NCI-H2196 treated with DMSO at 0.1 percent for 48 hours (cell line): ENCODE measurements around the gene BMPR1A.
"Not testable (repeated sequence)": the region's sequence is repeated elsewhere in the genome, so short reads cannot be mapped to it uniquely, and the experiment has no call there.

Experiments
- DNase-seq: peaks from one replicate; lab custom pipeline; 2025; ENCODE audit not compliant: unreplicated experiment; lab: John Stamatoyannopoulos, UW

BMPR1A gene

DNA sequence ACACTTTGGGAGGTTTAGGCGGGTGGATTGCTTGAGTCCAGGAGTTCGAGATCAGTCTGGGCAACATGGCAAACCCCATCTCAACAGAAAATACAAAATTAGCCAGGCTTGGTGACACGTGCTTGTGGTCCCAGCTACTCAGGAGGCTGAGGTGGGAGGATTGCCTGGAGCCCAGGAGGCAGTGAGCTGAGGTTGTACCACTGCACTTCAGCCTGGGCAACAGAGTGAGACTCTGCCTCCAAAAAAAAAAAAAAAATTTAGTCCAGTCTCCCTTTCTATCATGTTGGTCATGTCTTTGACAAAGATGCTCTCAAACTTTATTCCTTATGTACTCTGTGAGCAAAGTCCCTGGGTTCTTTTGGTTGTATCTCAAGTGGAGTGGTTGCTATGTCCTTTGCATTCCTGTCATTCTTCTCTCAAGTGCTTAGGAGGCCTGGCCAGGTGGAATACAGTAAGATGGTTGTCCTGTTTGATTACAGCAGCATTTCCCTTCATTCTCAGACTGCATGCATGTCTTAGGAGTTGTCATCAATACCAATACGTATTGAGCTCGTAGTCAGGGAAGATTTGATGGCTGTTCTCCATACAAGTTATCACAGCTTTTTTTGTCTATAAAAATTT lies 115.3 kb downstream of the BMPR1A start:
- DNase-seq: no peak

DNA sequence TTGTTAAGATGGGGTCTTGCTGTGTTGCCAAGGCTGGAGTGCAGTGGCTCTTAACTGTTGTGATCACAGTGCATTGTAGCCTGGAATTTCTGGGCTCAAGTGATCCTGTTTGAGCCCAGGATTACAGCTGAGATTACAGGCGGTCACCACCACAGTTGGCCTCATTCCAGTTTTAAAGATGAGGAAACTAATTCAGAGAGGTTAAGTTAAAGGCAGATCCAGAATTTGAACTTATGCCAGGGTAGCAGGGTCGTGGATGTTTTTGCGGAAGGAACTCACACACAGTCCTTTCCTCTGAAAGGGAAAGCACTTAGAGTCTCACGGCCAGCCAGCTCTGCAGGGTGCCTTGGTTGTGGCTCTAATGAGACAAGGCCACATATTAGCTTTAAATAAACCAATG lies 116.3 kb downstream of the BMPR1A start:
- no peak for DNase-seq

DNA sequence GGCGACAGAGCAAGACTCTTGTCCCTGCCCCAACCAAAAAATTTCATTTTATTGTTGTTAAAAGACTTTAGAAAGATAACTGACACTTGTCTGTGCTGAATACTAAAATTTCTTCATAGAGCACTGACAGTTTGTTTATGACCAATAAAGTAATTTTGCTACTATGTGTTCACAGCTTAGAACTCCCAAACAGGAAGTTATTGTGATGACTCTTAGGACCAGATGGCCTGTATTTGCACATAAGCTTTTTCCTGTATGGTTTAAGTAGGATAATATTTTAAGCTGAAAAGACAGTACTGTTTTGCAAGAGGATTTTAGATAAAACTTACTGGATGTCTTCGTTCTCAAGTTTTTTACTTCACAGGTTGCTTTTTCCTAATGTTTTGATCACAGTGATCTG lies 120.3 kb downstream of the BMPR1A start:
- DNase-seq: no peak

DNA sequence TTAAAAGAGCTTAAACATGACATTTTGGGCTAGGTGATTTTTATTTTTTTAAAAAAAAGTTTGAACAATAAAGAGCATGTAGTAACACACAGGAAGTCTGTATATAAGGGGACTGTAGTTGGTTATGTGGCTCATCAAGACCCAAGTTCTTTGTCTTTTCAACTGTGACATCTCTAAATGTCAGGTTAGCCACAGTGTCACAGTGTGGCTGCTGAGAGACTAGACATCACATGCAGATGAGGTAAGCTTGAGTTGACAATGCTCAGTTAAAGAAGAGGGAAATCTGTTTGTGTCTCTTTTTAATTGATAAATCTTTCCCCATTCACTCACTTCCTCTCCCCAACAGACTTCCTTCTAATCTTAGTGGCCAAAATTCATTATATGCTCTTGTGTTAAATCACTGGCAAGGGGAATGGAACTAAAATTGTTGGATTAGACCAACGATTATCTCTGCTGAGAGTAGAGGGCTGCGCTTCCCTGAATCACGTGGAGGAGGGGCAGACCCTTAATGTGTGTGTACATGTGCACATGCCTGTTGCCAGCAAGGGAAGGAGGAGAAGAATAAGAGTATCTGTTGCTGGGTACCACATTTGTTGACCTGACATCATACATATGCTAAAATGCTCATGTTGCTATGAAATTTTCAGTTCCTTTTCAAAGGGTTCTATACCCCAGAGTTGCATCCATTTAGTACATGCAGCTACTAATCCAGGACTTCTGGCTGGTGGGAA lies 122.7 kb downstream of the BMPR1A start:
- DNase-seq: no peak

DNA sequence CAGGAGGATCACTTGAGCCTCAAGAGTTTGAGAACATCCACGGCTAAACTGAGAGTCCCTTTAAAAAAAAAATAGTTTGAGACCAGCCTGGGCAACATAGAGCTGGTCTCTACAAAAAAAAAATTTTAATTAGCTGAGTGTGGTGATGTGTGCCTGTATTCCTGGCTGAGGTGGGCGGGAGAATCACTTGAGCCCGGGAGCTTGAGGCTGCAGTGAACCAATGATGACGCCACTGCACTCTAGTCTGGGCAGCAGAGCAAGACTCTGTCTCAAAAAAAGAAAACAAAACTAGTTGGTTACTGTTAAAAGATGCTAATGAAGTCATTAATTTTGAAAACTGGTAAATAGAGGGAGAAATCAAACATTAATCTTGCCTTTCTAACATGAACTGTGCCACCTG lies 124.6 kb downstream of the BMPR1A start:
- DNase-seq: no peak

DNA sequence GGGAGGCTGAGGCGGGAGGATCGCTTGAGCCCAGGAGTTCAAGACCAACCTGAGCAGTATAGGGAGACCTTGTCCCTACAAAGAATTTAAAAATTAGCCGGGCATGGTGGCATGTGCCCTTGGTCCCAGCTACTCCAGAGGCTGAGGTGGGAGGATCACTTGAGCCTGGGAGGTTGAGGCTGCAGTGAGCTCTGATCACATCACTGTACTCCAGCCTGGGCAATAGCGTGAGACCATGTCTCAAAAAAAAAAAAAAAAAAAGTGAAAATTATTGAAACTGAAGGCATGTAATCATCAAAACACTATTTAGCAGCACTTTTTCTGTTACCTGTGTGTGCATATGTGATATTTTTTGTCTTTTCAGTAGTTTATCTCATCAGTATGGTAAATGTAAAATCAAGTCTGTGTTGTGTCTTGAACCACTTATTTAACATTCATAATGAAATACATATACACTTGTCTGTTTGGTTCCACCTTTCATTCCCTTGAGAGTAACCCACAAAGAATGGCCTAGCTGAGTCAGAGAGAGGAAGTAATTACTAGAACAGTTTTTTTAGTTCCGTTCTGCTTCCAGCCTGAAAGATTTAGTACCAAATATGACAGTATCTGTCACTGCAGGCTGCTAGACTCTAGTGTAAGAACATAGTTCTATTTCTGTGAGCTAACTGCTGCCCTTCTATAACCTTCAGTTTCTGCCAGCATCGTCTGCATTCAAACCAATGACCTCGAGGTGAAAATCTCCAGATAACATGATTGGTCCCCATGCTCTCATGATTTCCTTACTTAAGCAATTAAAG lies 132.4 kb downstream of the BMPR1A start:
- DNase-seq: no peak

DNA sequence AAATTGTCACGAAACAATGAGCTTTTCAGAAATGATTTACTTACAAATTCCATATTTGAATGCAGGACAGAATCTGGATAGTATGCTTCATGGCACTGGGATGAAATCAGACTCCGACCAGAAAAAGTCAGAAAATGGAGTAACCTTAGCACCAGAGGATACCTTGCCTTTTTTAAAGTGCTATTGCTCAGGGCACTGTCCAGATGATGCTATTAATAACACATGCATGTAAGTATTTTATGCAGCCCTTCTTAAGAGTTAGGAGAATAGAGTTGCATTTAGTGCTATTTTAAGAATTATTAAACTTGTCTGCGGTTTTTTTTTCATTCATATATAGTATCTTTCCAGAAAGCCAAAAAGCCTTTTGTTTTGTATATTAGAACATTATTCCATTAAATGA lies 133.6 kb downstream of the BMPR1A start:
- no peak for DNase-seq

DNA sequence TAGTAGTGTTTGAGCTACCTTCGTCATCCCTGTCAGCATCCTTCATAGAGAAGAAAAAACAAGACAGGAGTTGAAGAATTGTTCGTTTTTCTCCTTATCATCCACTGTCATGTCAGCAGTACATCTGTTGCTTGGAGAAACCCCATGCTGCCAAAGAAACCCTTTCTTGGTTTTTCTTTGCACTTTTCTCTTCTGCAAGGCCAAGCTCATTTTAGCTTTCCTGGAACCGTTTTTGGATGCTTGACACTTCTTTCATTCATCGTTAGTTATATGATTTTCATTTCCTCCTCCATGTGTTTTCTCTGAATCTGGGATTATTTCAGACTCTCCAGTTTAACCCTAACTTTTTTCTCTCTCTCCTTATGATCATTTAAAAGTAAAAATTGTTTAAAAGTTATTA lies 142.1 kb downstream of the BMPR1A start:
- DNase-seq: no peak

DNA sequence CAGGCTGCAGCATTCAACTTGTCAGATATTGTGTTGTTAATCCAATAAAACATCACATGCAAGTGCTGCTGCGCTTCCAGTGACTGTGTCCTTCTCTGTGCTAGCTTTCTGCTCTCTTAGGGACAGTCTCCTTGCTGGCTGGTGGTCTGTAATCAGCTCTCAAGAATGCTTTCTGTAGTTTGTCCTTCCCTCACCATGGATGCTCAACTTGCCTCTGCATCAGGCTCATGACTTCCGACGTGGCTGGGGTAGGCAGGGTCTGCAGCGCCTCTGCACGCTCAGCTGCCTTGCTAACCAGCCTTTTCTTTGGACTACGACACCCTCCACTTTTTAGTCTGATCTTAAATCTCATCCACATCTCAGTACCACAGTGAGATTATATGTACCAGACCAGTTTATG lies 142.7 kb downstream of the BMPR1A start:
- no peak for DNase-seq

DNA sequence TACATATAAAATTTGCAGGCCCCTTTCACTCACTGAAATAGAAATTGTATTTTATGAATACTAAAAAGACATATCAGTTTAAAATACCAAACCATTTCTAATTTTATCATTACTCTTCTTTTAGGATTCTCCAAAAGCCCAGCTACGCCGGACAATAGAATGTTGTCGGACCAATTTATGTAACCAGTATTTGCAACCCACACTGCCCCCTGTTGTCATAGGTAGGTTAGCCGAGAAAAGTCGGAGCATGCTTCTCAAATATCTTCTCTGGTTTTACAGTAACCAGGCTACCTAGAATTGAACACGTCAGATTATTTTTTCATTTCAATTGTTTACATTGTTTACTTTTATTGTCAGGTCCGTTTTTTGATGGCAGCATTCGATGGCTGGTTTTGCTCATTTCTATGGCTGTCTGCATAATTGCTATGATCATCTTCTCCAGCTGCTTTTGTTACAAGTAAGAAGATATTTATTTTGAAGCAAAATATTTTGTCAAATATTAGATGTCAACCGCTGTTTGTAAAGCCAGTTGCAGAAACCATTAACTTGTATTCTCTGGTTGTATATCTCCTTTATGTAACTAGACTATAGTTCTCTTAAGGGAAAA lies 143.4 kb downstream of the BMPR1A start:
- peak; percentile 5 for DNase-seq

DNA sequence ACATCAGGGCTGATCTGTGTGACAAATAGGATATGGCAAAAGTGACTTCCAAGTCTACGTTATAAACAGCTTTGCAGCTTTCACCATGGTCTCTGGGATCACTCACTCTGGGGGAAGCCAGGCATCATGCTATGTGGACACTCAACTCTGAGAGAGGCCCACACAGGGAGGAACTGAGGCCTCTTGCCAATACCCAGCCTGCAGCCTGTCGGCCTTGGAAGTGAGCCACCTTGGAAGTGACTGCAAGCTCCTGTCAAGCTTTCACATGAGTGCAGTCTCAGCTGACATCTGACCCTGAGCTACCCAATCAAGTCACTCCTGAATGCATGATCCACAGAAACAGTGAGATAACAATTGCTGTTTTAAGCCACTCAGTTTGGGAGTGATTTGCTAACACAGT lies 144.5 kb downstream of the BMPR1A start:
- DNase-seq: no peak

DNA sequence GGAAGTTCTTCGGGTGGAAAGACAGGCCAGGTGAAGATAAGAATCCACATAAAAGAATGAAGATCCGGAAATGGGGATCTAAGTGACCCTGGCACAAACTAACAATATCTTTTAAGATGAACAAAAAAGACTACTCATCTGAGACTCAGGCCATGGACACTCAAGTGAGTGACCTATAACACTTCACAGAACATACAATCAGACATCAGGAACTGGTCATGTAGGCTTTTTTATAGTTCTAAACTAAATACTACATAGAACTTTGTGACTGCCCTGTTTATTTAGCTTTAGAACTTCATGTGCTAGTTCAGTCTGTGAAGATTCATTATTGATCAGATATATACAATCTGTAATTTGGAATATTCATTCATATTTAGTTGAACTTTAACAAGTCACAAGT lies 148.2 kb downstream of the BMPR1A start:
- no peak for DNase-seq

DNA sequence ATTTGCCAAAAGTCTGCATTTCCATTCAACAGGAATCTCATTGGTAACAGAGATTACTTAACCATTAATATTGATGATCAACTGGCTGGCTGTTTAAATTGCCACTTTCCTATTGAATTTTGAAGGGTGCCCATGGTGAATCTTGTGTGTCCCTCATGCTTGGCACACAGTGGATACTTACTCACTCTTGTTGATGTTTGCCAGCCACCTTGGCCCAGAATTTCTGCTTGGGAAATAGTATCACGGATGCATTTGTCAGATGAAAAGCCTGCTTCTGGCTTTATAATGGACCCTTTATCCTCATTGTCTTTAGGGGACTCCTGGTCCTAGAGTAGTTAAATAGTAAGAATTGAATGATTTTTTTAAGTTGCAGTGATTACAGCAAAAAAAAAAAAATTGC lies 149.0 kb downstream of the BMPR1A start:
- no peak for DNase-seq

DNA sequence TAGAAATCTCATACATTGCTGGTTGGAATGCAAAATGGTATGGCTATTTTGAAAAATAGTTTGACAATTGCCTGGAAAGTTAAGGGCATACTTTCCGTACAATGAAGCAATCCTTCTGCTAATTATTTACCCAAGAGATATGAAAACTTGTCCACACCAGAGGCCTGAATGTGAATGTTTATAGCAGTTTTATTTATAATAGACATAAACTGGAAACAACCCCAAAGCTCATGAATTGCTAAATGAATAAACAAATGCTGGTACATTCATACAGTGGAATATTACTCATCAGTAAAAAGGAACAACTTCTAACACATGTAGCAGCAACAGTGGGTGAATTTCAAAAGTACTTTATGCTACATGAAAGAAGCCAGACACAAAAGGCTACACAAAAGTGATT lies 158.3 kb downstream of the BMPR1A start:
- no peak for DNase-seq

DNA sequence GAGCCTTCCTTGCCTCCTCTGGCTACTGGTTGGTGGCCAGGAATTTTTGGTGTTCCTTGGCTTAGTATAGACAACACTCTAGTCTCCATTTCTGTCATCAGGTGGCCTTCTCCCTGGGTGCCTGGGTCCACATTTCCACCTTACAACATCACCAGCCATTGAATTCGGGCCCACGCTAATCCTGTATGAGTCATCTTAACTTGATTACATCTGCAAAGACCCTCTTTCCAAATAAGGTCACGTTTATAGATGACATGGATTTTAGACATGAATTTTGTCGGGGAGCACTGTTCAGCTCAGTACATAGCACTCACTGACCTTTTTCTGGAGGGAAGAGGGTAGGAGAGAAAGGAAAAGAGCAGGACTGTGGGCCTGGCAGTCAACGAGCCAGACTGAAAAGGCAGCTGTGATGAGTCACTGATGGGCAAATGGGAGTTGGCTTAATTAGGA lies 161.6 kb downstream of the BMPR1A start:
- no peak for DNase-seq

DNA sequence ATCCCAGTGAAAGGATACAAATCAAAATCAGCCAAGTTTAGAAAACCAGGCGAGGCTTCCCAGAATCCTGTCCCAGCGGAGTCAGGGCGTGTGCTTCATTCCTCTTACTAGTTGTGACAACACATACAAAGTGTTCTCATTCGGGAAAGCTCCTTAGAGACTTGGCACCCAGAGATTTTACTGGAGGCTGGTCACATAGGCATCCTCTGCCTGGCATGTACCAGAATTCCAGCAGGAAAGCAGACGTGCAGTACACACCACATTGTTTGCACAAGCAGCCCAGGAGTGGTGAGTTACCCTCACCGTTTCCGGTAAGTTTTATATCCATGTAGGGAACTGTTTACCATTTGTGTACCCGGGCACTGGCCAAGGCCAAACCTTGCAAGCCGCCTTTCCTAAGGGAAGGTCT lies 166.1 kb downstream of the BMPR1A start:
- no peak for DNase-seq

DNA sequence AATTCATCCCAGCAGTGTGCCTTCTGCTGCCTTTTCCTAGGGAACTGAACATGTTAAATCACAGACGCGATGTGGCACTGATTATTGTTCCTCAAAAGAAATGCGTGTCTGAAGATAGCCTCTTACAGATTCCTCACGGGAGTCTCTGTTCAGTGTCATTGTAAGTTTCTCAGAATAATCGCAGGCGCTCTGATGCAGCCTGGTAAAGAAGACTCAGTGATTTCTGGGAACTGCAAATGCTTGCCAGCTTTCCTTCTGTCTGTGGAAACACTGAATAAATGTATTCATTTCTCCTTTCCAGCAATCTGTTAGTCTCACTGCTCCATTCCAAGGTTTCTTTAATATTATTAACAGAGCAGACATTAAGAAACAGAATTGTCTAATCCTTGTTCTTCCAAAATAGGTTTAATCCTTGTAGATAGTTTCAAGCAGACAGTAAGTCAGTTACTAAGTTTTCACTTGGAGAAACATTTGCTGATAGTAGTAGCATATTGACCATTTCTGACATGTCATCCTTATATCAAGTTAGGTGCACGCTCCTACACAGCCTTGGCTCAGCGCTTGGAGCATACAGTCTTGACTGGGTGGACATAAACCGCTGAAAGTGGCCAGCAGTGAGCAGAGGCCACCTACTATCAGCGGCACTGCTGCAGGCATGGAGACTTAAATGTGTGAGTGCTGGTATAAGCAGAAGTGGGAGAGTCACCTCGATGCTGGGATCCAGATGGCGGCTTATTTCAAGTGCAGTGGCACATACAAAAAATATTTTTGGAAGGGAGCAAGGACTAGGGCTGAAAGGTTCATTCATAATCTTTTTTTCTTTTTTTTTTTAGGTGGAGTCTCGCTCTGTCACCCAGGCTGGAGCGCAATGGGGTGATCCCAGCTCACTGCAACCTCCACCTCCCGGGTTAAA lies 173.3 kb downstream of the BMPR1A start:
- no peak for DNase-seq

DNA sequence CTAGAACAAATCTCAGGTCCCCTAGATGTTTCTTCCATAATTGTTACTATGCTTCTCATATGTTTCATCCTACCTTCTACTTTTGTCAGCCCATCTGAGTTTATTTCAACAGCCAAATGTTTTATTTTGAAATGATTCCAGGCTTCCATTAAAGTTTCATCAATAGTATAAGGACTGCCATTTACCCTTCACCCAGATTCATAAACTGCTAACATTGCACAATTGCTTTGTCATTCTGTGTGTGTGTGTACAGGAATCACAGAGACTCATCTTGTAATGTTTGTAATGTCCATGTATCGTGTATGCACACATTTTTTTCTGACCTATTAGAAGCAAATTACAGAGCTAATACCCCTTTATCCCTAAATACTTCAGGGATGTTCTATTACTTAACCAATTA lies 175.5 kb downstream of the BMPR1A start:
- no peak for DNase-seq

DNA sequence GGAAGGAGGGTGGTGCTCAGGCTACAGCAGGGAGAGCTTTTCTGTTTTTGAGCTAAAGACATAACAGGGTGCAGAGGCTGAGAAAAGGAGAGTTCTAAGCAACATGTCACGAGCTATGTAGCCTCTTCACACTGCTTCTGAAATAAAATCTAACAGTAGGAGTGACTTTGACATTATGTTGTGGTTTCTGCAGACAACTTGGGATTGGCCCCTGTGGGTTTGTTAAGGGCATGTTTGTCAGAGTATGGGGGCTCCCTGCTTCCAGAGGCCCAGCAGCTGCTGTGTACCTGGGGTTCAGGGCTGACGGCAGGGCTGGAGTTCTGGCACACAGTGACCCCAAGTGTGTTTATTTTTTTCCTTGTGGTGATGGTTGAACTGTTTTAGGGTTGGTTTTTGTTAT lies 176.3 kb downstream of the BMPR1A start:
- DNase-seq: no peak

DNA sequence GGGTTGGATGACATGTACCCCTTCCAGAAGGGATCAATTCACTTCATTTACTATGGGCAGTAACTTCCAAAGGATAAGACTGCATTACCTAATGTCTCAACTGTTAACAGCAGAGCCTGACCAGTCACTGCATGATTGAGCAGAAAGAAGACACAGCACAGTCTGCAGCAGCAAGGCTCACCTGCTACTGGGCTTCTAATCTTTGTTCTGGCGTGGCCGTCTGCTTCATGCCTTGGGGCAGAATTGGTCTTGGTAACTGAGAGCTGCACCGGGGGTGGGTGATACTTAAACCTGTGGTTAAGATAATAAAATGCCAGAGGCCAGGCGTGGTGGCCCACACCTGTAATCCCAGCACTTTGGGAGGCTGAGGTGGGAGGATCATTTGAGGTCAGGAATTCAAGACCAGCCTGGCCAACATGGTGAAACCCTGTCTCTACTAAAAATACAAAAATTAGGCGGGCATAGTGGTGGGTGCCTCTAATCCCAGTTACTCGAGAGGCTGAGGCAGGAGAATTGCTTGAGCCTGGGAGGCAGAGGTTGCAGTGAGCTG lies 177.8 kb downstream of the BMPR1A start:
- DNase-seq: not testable (repeated sequence)
